Measurements from ENCODE around the gene TASP1. TPM values are rescaled to one million over a fixed set of nuclear protein-coding genes. Genes with fewer than 3 reads are reported as not detected.
"Not testable (repeated sequence)": the region's sequence is repeated elsewhere in the genome, so short reads cannot be mapped to it uniquely, and the experiment has no call there.

The TASP1 gene
- total RNA-seq, 4 donors from 2014 or later = 11.6 to 15.7 (median 13.0) TPM

DNA sequence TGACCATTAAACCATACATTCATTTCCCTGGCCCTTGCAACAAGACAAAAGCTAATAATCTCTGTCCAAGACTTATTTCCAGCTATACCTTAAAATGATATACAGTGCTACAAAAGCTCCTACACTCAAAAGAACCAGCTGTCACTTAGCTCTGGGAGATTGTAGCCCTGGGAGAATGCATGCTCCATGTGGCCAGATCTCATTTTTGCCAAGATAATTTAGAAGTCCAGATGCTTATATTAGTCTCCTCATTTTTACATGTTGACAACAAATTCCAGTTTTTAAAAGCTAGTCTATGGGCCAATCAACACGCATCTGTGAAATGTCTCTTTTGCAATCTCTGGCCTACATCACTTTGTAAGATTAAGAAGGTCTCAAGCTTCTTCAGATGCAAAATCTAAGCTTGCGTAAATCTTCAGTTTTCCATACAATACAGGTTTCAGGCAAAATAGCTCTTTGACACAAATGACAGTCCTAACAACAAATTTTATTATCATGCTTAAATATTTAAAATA lies 27.1 kb downstream of the TASP1 start:
- no peaks in the 10 kb centered on the region for H3K27me3 ChIP-seq
- DNase-seq (ENCODE audit: extremely low spot score) = no peak
- H3K4me3 ChIP-seq = no peak overlapping the region
- H3K9me3 ChIP-seq = no peaks in the 10 kb centered on the region
- peaks cover 9 to 27% (median 25%) of the 10 kb centered on the region in 4 donors for H3K4me1 ChIP-seq
- WGBS = 95% methylated on average over 2 of the region's 2 CpGs
- intact Hi-C loops (cut with DNase I) = no loop called here
- TF ChIP-seq POLR2A (IDR thresholded peaks at IDR 0.05; ENCODE audit: low read depth) (no peak), EP300 (IDR thresholded peaks at IDR 0.05) (no peak), POLR2AphosphoS5 (IDR thresholded peaks at IDR 0.05) (no peak)
- TF ChIP-seq, protein P1, sequence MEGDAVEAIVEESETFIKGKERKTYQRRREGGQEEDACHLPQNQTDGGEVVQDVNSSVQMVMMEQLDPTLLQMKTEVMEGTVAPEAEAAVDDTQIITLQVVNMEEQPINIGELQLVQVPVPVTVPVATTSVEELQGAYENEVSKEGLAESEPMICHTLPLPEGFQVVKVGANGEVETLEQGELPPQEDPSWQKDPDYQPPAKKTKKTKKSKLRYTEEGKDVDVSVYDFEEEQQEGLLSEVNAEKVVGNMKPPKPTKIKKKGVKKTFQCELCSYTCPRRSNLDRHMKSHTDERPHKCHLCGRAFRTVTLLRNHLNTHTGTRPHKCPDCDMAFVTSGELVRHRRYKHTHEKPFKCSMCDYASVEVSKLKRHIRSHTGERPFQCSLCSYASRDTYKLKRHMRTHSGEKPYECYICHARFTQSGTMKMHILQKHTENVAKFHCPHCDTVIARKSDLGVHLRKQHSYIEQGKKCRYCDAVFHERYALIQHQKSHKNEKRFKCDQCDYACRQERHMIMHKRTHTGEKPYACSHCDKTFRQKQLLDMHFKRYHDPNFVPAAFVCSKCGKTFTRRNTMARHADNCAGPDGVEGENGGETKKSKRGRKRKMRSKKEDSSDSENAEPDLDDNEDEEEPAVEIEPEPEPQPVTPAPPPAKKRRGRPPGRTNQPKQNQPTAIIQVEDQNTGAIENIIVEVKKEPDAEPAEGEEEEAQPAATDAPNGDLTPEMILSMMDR (IDR thresholded peaks at IDR 0.05) = no peak
- no peak overlapping the region for H3K27ac ChIP-seq (replicated peaks in 1 of 4)
- peaks cover 0 to 8% (median 2%) of the 10 kb centered on the region in 4 donors for H3K36me3 ChIP-seq

DNA sequence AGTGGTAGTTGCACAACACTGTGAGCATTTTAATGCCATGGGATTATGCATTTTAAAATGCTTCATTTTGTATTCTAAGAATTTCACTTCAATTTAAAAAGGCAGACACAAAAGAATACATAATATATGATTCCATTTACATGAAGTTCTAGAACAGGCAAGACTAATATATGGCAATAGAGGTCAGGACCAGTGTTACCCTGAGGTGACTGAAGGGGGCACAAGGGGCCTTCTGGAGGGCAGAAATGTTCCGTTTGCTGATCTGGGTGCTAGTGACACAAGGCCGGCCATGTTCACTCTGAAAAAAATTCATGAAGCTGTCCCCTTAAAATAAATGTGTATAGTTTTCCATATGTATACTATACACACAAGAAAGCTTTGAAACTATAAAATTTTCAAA lies 28.5 kb downstream of the TASP1 start:
- H3K27ac ChIP-seq (replicated peaks in 1 of 4) = no peak overlapping the region
- DNase-seq (ENCODE audit: extremely low spot score) = no peak
- intact Hi-C loops (cut with DNase I) = no loop called here
- peaks cover 9 to 22% (median 21%) of the 10 kb centered on the region in 4 donors for H3K4me1 ChIP-seq
- H3K4me3 ChIP-seq = no peak overlapping the region
- WGBS = 87% methylated on average over 2 of the region's 2 CpGs
- H3K36me3 ChIP-seq = no peaks in the 10 kb centered on the region
- TF ChIP-seq, protein P1 (IDR thresholded peaks at IDR 0.05) = peak in 1 of 3 experiments; percentile 14
- TF ChIP-seq POLR2AphosphoS5 (IDR thresholded peaks at IDR 0.05) = no peak
- no peak for TF ChIP-seq POLR2A (IDR thresholded peaks at IDR 0.05; ENCODE audit: low read depth)
- TF ChIP-seq EP300 (IDR thresholded peaks at IDR 0.05) = no peak
- H3K9me3 ChIP-seq = no peaks in the 10 kb centered on the region
- no peaks in the 10 kb centered on the region for H3K27me3 ChIP-seq

DNA sequence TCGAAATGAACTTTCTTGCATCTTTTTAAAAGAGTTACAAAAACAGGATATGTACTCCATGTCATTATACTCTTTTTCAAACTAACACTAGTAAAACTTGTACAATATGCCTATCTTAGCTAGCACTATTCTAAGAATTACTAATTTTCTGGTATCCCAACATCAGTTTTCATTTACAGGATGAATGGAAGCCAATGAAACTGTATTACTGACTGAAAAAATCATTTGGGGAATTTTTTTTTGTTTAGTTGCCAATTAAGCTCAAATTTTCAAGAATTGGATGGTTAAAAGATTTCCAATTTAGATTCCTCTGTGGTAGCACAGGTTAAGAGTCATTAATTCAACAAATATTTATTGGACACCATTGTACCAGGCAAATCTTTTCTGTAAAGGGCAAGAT lies 30.7 kb downstream of the TASP1 start:
- peaks cover 0 to 3% (median 0%) of the 10 kb centered on the region in 4 donors for H3K36me3 ChIP-seq
- no peaks in the 10 kb centered on the region for H3K27me3 ChIP-seq
- H3K27ac ChIP-seq (replicated peaks in 1 of 4) = no peak overlapping the region
- WGBS = 88% methylated on average over 1 of the region's 1 CpG
- H3K4me1 ChIP-seq = peaks cover 0 to 1% (median under 1%) of the 10 kb centered on the region in 4 donors
- TF ChIP-seq POLR2A (IDR thresholded peaks at IDR 0.05; ENCODE audit: low read depth) (no peak), EP300 (IDR thresholded peaks at IDR 0.05) (no peak), POLR2AphosphoS5 (IDR thresholded peaks at IDR 0.05) (no peak)
- TF ChIP-seq, protein P1 (IDR thresholded peaks at IDR 0.05) = no peak
- H3K9me3 ChIP-seq = no peaks in the 10 kb centered on the region
- intact Hi-C loops (cut with DNase I) = no loop called here
- H3K4me3 ChIP-seq = no peak overlapping the region
- no peak for DNase-seq (ENCODE audit: extremely low spot score)

DNA sequence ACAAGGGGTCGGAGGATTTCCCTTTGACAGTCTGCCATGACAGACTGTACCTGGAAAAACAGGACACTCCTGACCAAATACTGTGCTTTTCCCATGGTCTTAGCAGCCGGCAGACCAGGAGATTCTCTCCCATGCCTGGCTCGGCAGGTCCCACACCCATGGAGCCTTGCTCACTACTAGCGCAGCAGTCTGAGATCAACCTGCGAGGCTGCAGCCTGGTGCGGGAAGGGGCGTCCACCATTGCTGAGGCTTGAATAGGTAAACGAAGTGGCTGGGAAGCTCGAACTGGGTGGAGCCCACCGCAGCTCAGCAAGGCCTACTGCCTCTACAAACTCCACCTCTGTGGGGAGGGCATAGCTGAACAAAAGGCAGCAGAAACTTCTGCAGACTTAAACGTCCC lies 45.3 kb downstream of the TASP1 start:
- H3K27ac ChIP-seq (replicated peaks in 1 of 4); intact Hi-C loops (cut with DNase I); H3K27me3 ChIP-seq; H3K4me3 ChIP-seq; DNase-seq (ENCODE audit: extremely low spot score); H3K9me3 ChIP-seq; H3K4me1 ChIP-seq; H3K36me3 ChIP-seq: not testable (repeated sequence)
- 96% methylated on average over 10 of the region's 11 CpGs for WGBS

DNA sequence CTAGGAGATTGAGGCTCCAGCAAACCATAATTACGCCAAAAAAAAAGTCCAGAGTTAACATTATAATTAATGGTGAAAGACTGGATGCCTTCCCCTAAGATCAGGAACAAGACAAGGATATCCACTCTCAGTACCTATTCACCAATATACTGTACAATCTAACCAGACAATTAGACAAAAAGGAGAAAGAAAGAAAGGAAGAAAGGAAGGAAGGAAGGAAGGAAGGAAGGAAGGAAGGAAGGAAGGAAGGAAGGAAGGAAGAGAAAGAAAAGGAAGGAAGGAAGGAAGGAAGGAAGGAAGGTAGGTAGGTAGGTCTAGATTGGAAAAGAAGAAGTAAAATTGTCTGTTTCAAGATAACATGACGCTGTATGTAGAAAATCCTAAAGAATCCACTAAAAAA lies 50.7 kb downstream of the TASP1 start:
- 95% methylated on average over 2 of the region's 2 CpGs for WGBS
- Histone ChIP-seq H3K9me3 (peaks cover 0 to 11% (median 0%) of the 10 kb centered on the region in 4 donors), H3K4me3 (no peak overlapping the region), H3K27ac (replicated peaks in 1 of 4) (no peak overlapping the region), H3K4me1 (no peaks in the 10 kb centered on the region), H3K27me3 (no peaks in the 10 kb centered on the region), H3K36me3 (peaks cover 2 to 13% (median 7%) of the 10 kb centered on the region in 4 donors)
- TF ChIP-seq POLR2A (IDR thresholded peaks at IDR 0.05; ENCODE audit: low read depth) = no peak
- TF ChIP-seq POLR2AphosphoS5 (IDR thresholded peaks at IDR 0.05) = no peak
- TF ChIP-seq, protein P1 (IDR thresholded peaks at IDR 0.05) = no peak
- no peak for TF ChIP-seq EP300 (IDR thresholded peaks at IDR 0.05)
- intact Hi-C loops (cut with DNase I) = no loop called here
- no peak for DNase-seq (ENCODE audit: extremely low spot score)

Measured in esophagus muscularis mucosa (tissue), 4 donors.